ENCODE measurements around the gene CFAP68. TPM values are rescaled to one million over a fixed set of nuclear protein-coding genes. Genes with fewer than 3 reads are reported as not detected.

Gene CFAP68
- total and polyA plus RNA-seq, 10 of the 15 experiments (the other 5 are each of a cell fraction or from before 2014, with no cell fraction given): 35.7 to 84.4 (median 64.1) TPM

GRCh38 chr11:111916768-111917167, 37.4 kb downstream of the CFAP68 start:
- BruUV-seq (replicated peaks): no TSS peak
- DNase-seq (ENCODE audit: low read depth, low spot score) (no peak), ATAC-seq (no peak), FAIRE-seq (no peak)
- ChIA-PET RAD21 (ENCODE audit: unreplicated experiment) (no interaction called here), POLR2A (no interaction called here), SMC1A (ENCODE audit: uncharacterized antibody, unreplicated experiment) (no interaction called here), CTCF (no interaction called here)
- Histone ChIP-seq H3K4me3 (no peak overlapping the region), H3K79me2 (ENCODE audit: control insufficient read depth, insufficient read depth, low read length) (no peaks in the 10 kb centered on the region), H3K9me3 (replicated peaks; ENCODE audit: control insufficient read depth, insufficient read depth, low read length) (no peaks in the 10 kb centered on the region), H3K4me1 (ENCODE audit: control insufficient read depth, insufficient read depth, low read length) (no peaks in the 10 kb centered on the region), H2AFZ (ENCODE audit: control insufficient read depth, low read depth, low read length) (no peak overlapping the region), H3K9ac (ENCODE audit: control insufficient read depth, insufficient read depth, low read length) (no peak overlapping the region), H3K36me3 (ENCODE audit: control insufficient read depth in 2 of 2, insufficient read depth in 2 of 2, low read length in 1 of 2) (no peaks in the 10 kb centered on the region), H3K27ac (ENCODE audit: control insufficient read depth, insufficient read depth) (no peak overlapping the region), H4K20me1 (ENCODE audit: control insufficient read depth, insufficient read depth) (no peaks in the 10 kb centered on the region), H3K4me2 (ENCODE audit: control insufficient read depth, insufficient read depth) (no peak overlapping the region), H3K27me3 (replicated peaks in 1 of 2; ENCODE audit: control insufficient read depth in 2 of 2, insufficient read depth in 2 of 2, low read length in 1 of 2) (no peaks in the 10 kb centered on the region; a peak in 2 of 4 replicates)
- in situ Hi-C loops (cut with MboI) (no loop called here), intact Hi-C loops (cut with micrococcal nuclease; ENCODE audit: unreplicated experiment) (no loop called here)
- WGBS (ENCODE audit: insufficient coverage, insufficient replicate concordance, low lambda C conversion rate, missing lambda C conversion rate): 42% methylated on average over 1 of the region's 1 CpG
- no peak for TF ChIP-seq POLR2AphosphoS5 (IDR thresholded peaks at IDR 0.05; ENCODE audit: low read length)
- no peak for TF ChIP-seq SIN3A (IDR thresholded peaks at IDR 0.05; ENCODE audit: low read depth, low read length)
- TF ChIP-seq ZNF274 (IDR thresholded peaks at IDR 0.05; ENCODE audit: insufficient read depth, insufficient read length): no peak

GRCh38 chr11:111917312-111917711, 38.0 kb downstream of the CFAP68 start:
- H3K27me3 ChIP-seq (replicated peaks in 1 of 2; ENCODE audit: control insufficient read depth in 2 of 2, insufficient read depth in 2 of 2, low read length in 1 of 2): no peaks in the 10 kb centered on the region; a peak in 2 of 4 replicates
- no peaks in the 10 kb centered on the region for H3K4me1 ChIP-seq (ENCODE audit: control insufficient read depth, insufficient read depth, low read length)
- intact Hi-C loops (cut with micrococcal nuclease; ENCODE audit: unreplicated experiment): no loop called here
- no peak for ATAC-seq
- CTCF ChIA-PET: no interaction called here
- WGBS (ENCODE audit: insufficient coverage, insufficient replicate concordance, low lambda C conversion rate, missing lambda C conversion rate): 0% methylated on average over 2 of the region's 2 CpGs
- no peaks in the 10 kb centered on the region for H3K79me2 ChIP-seq (ENCODE audit: control insufficient read depth, insufficient read depth, low read length)
- no peaks in the 10 kb centered on the region for H3K9me3 ChIP-seq (replicated peaks; ENCODE audit: control insufficient read depth, insufficient read depth, low read length)
- no peak overlapping the region for H3K9ac ChIP-seq (ENCODE audit: control insufficient read depth, insufficient read depth, low read length)
- no peak overlapping the region for H3K27ac ChIP-seq (ENCODE audit: control insufficient read depth, insufficient read depth)
- no peak overlapping the region for H2AFZ ChIP-seq (ENCODE audit: control insufficient read depth, low read depth, low read length)
- no TSS peak for BruUV-seq (replicated peaks)
- no peak for DNase-seq (ENCODE audit: low read depth, low spot score)
- H3K36me3 ChIP-seq (ENCODE audit: control insufficient read depth in 2 of 2, insufficient read depth in 2 of 2, low read length in 1 of 2): no peaks in the 10 kb centered on the region
- FAIRE-seq: no peak
- RAD21 ChIA-PET (ENCODE audit: unreplicated experiment): no interaction called here
- no peaks in the 10 kb centered on the region for H4K20me1 ChIP-seq (ENCODE audit: control insufficient read depth, insufficient read depth)
- H3K4me3 ChIP-seq: no peak overlapping the region
- POLR2A ChIA-PET: no interaction called here
- no peak overlapping the region for H3K4me2 ChIP-seq (ENCODE audit: control insufficient read depth, insufficient read depth)
- SMC1A ChIA-PET (ENCODE audit: uncharacterized antibody, unreplicated experiment): no interaction called here
- in situ Hi-C loops (cut with MboI): no loop called here
- no peak for TF ChIP-seq ZNF24 (IDR thresholded peaks at IDR 0.05)
- no peak for TF ChIP-seq MXI1 (IDR thresholded peaks at IDR 0.05; ENCODE audit: low read depth, low read length)
- TF ChIP-seq ZNF622 (IDR thresholded peaks at IDR 0.05): no peak
- TF ChIP-seq SKIL (IDR thresholded peaks at IDR 0.05; ENCODE audit: low read depth, poor library complexity, severe bottlenecking): no peak
- TF ChIP-seq POU2F2 (IDR thresholded peaks at IDR 0.05; ENCODE audit: borderline replicate concordance, low read depth, low read length): no peak
- no peak for TF ChIP-seq TCF7 (IDR thresholded peaks at IDR 0.05; ENCODE audit: borderline replicate concordance)
- no peak for TF ChIP-seq YY1 (IDR thresholded peaks at IDR 0.05; ENCODE audit: low read depth, low read length)
- TF ChIP-seq ZSCAN29 (IDR thresholded peaks at IDR 0.05): no peak
- TF ChIP-seq IKZF2 (IDR thresholded peaks at IDR 0.05): no peak
- TF ChIP-seq IKZF1 (conservative IDR thresholded peaks at IDR 0.05): no peak
- TF ChIP-seq ASH2L (IDR thresholded peaks at IDR 0.05; ENCODE audit: borderline replicate concordance, low read depth): no peak
- no peak for TF ChIP-seq CREB1 (IDR thresholded peaks at IDR 0.05; ENCODE audit: low read depth)
- TF ChIP-seq ZBTB33 (IDR thresholded peaks at IDR 0.05): no peak
- no peak for TF ChIP-seq JUNB (IDR thresholded peaks at IDR 0.05)
